Measurements from ENCODE around the gene PASK.

The PASK gene

GRCh38 chr2:241149925-241150659, 820 bp upstream of the PASK start, which contains the start of gene PPP1R7:
TSS of gene PPP1R7 (plus strand) at chr2:241150467. CDS start at chr2:241150496, 29 bp downstream.
- in situ Hi-C loops (cut with MboI; ENCODE audit: low sequenced_read_pairs): no loop called here

- in situ Hi-C loops (cut with MboI; ENCODE audit: low sequenced_read_pairs): no loop called here
Measured at GRCh38 chr2:241149675-241149924, 328 bp upstream of the PASK start.

- in situ Hi-C loops (cut with MboI; ENCODE audit: low sequenced_read_pairs): no loop called here
Measured at GRCh38 chr2:241148239-241148638, 1.0 kb downstream of the PASK start.

GRCh38 chr2:241147336-241147735, 1.9 kb downstream of the PASK start:
- in situ Hi-C loops (cut with MboI; ENCODE audit: low sequenced_read_pairs): no loop called here

GRCh38 chr2:241146286-241146685, 3.0 kb downstream of the PASK start:
- in situ Hi-C loops (cut with MboI; ENCODE audit: low sequenced_read_pairs): no loop called here

GRCh38 chr2:241142593-241142992, 6.7 kb downstream of the PASK start:
- in situ Hi-C loops (cut with MboI; ENCODE audit: low sequenced_read_pairs): no loop called here

GRCh38 chr2:241142063-241142462, 7.2 kb downstream of the PASK start:
- in situ Hi-C loops (cut with MboI; ENCODE audit: low sequenced_read_pairs): no loop called here

- in situ Hi-C loops (cut with MboI; ENCODE audit: low sequenced_read_pairs): no loop called here
Measured at GRCh38 chr2:241141214-241141770, 8.0 kb downstream of the PASK start.

GRCh38 chr2:241140445-241140840, 8.8 kb downstream of the PASK start:
- in situ Hi-C loops (cut with MboI; ENCODE audit: low sequenced_read_pairs): no loop called here

- in situ Hi-C loops (cut with MboI; ENCODE audit: low sequenced_read_pairs): no loop called here
Measured at GRCh38 chr2:241139531-241140444, 9.5 kb downstream of the PASK start.

- in situ Hi-C loops (cut with MboI; ENCODE audit: low sequenced_read_pairs): no loop called here
Measured at GRCh38 chr2:241138471-241138870, 10.8 kb downstream of the PASK start.

- in situ Hi-C loops (cut with MboI; ENCODE audit: low sequenced_read_pairs): no loop called here
Measured at GRCh38 chr2:241137276-241138190, 11.7 kb downstream of the PASK start.

GRCh38 chr2:241136661-241137260, 12.5 kb downstream of the PASK start:
- in situ Hi-C loops (cut with MboI; ENCODE audit: low sequenced_read_pairs): no loop called here

- in situ Hi-C loops (cut with MboI; ENCODE audit: low sequenced_read_pairs): no loop called here
Measured at GRCh38 chr2:241136191-241136590, 13.1 kb downstream of the PASK start.

GRCh38 chr2:241135737-241136136, 13.5 kb downstream of the PASK start:
- in situ Hi-C loops (cut with MboI; ENCODE audit: low sequenced_read_pairs): no loop called here

- in situ Hi-C loops (cut with MboI; ENCODE audit: low sequenced_read_pairs): no loop called here
Measured at GRCh38 chr2:241134711-241135110, 14.6 kb downstream of the PASK start.

GRCh38 chr2:241133436-241133820, 15.8 kb downstream of the PASK start:
- in situ Hi-C loops (cut with MboI; ENCODE audit: low sequenced_read_pairs): no loop called here

GRCh38 chr2:241132538-241133435, 16.5 kb downstream of the PASK start:
- in situ Hi-C loops (cut with MboI; ENCODE audit: low sequenced_read_pairs): no loop called here

- in situ Hi-C loops (cut with MboI; ENCODE audit: low sequenced_read_pairs): no loop called here
Measured at GRCh38 chr2:241131531-241131930, 17.7 kb downstream of the PASK start.
